Upper lobe of left lung (tissue), 4 donors: ENCODE data around the gene MME.

ENCODE experiments used
- CTCF ChIP-seq, 6 experiments: fragments of 450-650 bp in 4 of 6; fragments of 200-600 bp in 2 of 6; sonication (generic) in 2 of 6; IDR thresholded peaks; one replicate each; pipeline ENCODE4 v1.5.1; 2016 to 2019; ENCODE audit warnings: antibody characterized with exemption in 6 of 6
- POLR2A ChIP-seq, 4 donors: fragments of 450-650 bp; IDR thresholded peaks; one replicate each; pipeline ENCODE4 v1.5.1; 2016 to 2017; ENCODE audit warnings: antibody characterized with exemption in 4 of 4, mild to moderate bottlenecking in 2 of 4

- no peak for TF ChIP-seq CTCF (IDR thresholded peaks at IDR 0.05)
- no peak for TF ChIP-seq POLR2A (IDR thresholded peaks at IDR 0.05)
Observed at GRCh38 chr3:155204851-155205250, 124.7 kb downstream of the MME start.
